Inferior parietal cortex (tissue), 1 donor: ENCODE measurements around the gene ZSCAN26.
A peak's percentile ranks its signal among the peaks of the same experiment; 100 is the strongest.

ENCODE experiments used
- DNase-seq: peaks from one replicate; pipeline ENCODE4 v3.0.0-alpha.2; 2016; ENCODE audit errors: extremely low spot score

The ZSCAN26 gene

GRCh38 chr6:28266962-28267694, at the start of gene ZSCAN26:
TSS of gene ZSCAN26 (plus strand) at chr6:28267143. CDS start at chr6:28271920, 4,777 bp downstream.
- DNase-seq: peak; percentile 91

GRCh38 chr6:28217890-28218289, 49.1 kb upstream of the ZSCAN26 start:
- no peak for DNase-seq

DNA sequence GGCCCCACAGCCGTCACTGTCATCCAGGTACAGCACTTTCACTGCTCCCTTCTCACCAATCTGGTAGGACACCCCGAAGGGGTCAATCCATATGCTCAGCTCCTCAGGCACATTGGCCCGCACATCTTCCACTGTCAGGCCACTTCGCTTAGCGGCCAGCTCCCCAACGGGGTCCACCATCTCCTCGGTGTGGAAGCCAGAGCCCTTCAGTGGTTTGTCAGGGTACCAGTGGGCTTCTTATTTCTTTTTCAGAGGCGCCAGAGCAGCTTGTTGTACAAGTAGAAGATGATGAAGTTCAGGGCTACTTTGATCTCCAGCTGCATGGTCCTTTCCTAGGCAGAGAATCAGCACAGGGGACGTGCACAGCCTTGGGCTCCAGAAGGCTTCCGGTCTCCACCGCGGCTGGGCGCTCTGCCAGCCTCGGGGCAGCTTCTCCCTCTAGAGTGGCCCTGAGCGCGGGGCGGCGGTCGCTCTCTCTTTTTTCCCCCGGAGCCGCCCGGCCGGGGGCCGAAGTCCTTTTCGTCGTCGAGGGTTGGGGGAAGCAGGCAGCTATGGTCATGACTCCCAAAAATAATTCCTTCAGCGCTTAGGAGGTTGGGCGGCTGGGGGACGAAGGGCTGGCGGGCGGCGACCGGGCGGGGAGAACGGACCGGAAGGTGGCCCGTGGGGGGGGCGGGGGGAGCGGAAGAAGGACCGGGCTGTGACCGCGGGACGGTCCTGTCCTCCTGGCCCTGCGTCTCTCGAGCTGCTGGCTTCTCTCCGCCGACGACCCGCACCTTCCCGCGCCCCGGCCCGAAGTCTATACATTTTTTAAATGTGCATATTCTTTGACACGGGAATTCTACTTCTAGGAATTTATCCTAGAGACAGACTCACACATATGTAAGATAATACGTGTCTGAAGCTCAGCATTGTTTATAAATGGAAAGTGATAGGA, 48.4 kb upstream of the ZSCAN26 start:
- DNase-seq: peak; percentile 52

GRCh38 chr6:28220257-28221133, 46.4 kb upstream of the ZSCAN26 start:
- DNase-seq: no peak

GRCh38 chr6:28224131-28225055, 42.5 kb upstream of the ZSCAN26 start:
- DNase-seq: no peak

GRCh38 chr6:28225056-28225834, 41.7 kb upstream of the ZSCAN26 start, which contains the start of gene ZSCAN9:
TSS of gene ZSCAN9 (plus strand) at chr6:28225275. CDS start at chr6:28227085, 1,810 bp downstream.
- DNase-seq: peak; percentile 76

GRCh38 chr6:28226460-28226859, 40.5 kb upstream of the ZSCAN26 start:
- no peak for DNase-seq

GRCh38 chr6:28232785-28233184, 34.2 kb upstream of the ZSCAN26 start:
- no peak for DNase-seq

GRCh38 chr6:28235912-28236452, 31.0 kb upstream of the ZSCAN26 start:
- no peak for DNase-seq

- no peak for DNase-seq
Observed at GRCh38 chr6:28239636-28240035, 27.3 kb upstream of the ZSCAN26 start.

DNA sequence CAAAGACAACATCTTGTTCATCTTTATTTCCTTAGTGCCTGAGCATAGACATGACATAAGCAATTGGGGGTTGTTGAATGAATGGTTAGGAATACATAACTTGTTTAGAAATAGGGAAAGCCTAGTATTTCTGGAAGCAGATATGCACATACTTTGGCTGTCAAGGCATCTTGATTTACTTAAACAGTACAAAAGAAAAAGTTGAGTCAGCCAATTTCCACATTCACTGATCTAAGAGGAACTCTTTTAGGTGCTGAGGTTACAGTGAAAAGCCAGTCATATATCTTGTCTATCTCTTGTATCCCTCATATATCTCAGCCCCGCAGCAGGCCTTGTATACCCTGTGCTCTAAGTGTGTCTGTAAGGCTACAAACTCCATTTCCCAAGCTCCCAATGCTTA, 26.5 kb upstream of the ZSCAN26 start:
- DNase-seq: no peak

DNA sequence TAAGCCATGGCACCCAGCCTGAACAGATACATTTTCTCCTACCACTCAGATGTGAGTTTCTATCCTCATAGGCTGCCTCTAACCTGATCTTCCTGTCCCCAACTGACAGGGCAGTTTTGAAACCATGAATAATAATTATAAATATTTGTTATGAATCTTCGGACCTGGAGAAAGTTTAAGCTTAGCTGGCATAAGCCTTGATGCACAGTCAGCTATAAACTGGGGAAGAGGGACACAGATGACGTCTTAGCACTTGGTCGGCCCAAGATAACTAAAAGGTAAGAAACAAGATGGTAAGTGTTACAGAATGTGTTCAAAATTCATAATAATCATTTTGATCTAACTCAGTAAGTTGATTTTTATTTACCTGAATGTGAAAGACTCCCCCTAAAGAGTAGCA, 23.0 kb upstream of the ZSCAN26 start:
- no peak for DNase-seq

GRCh38 chr6:28245206-28245941, 21.6 kb upstream of the ZSCAN26 start:
- no peak for DNase-seq

DNA sequence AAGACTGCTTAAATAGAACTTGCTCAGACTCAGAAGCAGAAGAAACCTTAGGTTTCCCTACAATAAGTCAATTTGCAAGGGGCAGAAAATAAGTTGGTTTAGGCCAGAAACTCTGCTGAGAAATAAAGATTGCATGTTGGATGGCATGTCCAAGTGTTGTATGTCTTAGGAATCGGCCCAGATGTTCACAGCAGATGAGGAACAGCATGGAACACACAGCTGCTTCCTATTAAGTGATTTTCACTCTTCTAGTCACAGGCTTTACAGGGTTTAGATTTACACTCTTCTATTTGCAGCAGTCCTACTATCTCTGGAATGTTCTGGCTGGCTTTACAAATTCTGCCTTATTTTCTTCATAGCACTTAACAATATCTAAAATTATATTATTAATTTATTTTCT, 18.0 kb upstream of the ZSCAN26 start:
- DNase-seq: no peak

GRCh38 chr6:28250747-28251146, 16.2 kb upstream of the ZSCAN26 start:
- no peak for DNase-seq

- no peak for DNase-seq
Observed at GRCh38 chr6:28251661-28252008, 15.3 kb upstream of the ZSCAN26 start.

DNA sequence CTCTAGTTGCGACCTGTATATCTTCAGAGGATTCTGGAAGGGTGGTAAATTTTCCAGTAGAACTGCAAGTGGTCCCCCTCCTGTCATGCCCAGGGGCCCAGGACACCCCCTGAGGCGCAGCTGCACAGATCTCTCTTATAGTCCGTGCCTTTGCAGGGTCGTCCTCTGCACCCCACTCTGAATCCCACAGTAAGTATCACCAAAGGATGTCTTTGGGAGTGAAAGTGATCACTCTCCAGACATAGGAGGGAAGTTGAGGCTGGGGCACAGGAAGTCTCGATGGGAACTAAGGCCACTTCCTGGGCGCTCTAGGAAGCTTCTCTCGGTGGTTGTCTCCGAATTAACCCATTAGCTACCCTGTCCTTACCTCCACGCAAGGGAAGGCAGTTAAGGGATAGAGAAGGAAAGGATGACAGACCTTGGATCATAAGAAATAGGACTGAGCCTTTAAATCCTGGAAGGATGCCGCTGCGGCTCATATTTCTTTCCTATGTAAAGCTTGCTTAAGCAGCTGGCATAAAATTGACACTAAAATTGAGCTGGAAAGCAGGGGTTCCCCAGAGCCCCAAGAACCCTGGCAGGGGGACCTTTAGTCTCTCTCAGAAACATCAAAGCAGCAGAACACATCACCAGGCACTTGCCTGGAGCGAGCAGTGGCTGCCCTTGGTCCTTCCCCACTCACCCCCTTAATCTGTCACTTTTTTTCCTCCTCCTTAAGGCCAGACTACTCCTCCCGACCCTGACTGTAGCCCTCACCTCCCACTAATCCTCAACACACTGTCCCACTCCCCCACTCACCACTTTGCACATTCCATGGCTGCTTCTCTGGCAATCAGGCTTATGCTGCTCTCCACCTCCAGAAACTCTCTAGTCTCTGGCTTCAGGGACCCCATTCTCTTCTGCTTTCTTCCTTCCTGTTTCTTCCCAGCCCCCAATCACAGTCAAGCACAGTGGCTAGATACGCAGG, 14.7 kb upstream of the ZSCAN26 start, which contains the start of gene ZKSCAN4:
ZKSCAN4 (minus strand) TSS at position 261 of the 967 bp plus-strand sequence. CDS start 289 bp downstream, outside the sequence.
- peak; percentile 95 for DNase-seq

- DNase-seq: no peak
Observed at GRCh38 chr6:28254121-28254519, 12.8 kb upstream of the ZSCAN26 start.
